Activated CD8-positive, alpha-beta T cell treated with anti-CD3 and anti-CD28 coated beads, Interleukin-2, amount 10 ng/mL, durations not matched to agents 7 days and 5 days (primary cell): ENCODE measurements around the gene TSPAN13. TPM values are rescaled to one million over a fixed set of nuclear protein-coding genes. Genes with fewer than 3 reads are reported as not detected.

Experiments
- ATAC-seq: fragments of 150-1000 bp; cut with Tn5 transposase; one replicate; pipeline ENCODE4 v1.10.0; 2021; ENCODE audit warnings: moderate library complexity
- CTCF ChIA-PET: fragments of 350-600 bp; sonication (Branson Sonifier 250); formaldehyde crosslinking; loops from one replicate; lab custom pipeline; 2021; ENCODE audit warnings: antibody characterized with exemption; lab: Charles Lee
- POLR2A ChIA-PET: fragments of 350-600 bp; sonication (Branson Sonifier 250); formaldehyde crosslinking; loops from one replicate; lab custom pipeline; 2021; ENCODE audit warnings: antibody characterized with exemption; lab: Charles Lee
- DNase-seq: peaks from one replicate; pipeline ENCODE4 v3.0.0-alpha.2; 2020
- H3K27ac Mint-ChIP-seq: one replicate; pipeline ENCODE4 v1.8.0; 2021; ENCODE audit warnings: mild to moderate bottlenecking, mixed read lengths
- H3K27me3 Mint-ChIP-seq: one replicate; pipeline ENCODE4 v1.8.0; 2021; ENCODE audit warnings: low read depth, mixed read lengths
- H3K36me3 Mint-ChIP-seq: one replicate; pipeline ENCODE4 v1.8.0; 2021; ENCODE audit warnings: low read depth, mixed read lengths
- H3K4me1 Mint-ChIP-seq: one replicate; pipeline ENCODE4 v1.8.0; 2021; ENCODE audit warnings: low read depth, mixed read lengths
- H3K4me3 Mint-ChIP-seq: one replicate; pipeline ENCODE4 v1.8.0; 2021; ENCODE audit warnings: mild to moderate bottlenecking, mixed read lengths
- H3K9me3 Mint-ChIP-seq: one replicate; pipeline ENCODE4 v1.8.0; 2022; ENCODE audit warnings: mixed read lengths; ENCODE audit not compliant: insufficient read depth
- total RNA-seq, 2 experiments: library from RNA; stranded (reverse); gene quantifications; one replicate each; pipeline ENCODE4 v1.2.3, GENCODE V29; 2021

The TSPAN13 gene
- total RNA-seq, 2 experiments from 2014 or later = 0.81 to 1.3 TPM

DNA sequence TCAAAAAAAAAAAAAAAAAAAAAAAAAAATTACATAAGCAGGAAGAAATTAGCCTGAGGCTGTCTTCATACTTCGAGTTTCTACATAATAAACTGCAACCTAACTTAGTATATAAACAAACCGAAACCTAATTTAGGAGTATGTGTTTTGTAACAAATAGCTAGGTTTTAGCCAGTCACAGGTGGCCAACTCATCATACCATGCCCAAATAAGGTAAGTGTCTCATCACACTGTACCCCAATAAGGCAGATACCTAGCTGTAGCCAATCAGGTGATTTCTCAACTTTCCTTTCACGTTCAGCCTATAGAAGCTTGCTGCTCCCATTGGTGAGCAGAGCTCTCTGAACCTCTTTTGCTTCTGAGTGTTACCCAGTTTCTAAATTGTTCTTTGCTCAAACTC, 65.2 kb downstream of the TSPAN13 start:
- Mint-ChIP-seq H3K9me3 (no peaks in the 10 kb centered on the region), H3K4me3 (no peak overlapping the region), H3K36me3 (no peaks in the 10 kb centered on the region), H3K27me3 (peaks cover 3% of the 10 kb centered on the region), H3K27ac (no peak overlapping the region), H3K4me1 (no peaks in the 10 kb centered on the region)
- CTCF ChIA-PET = interaction anchor here (1.1 kb wide), 1 partner anchor 18 kb away, joined by 4 read pairs; no protein-coding TSS in a partner anchor
- no peak for DNase-seq
- ATAC-seq = no peak
- POLR2A ChIA-PET = no interaction called here

- DNase-seq = no peak
These were observed 68.5 kb downstream of the TSPAN13 start for GRCh38 chr7:16822029-16822428.

GRCh38 chr7:16826060-16826459, 72.5 kb downstream of the TSPAN13 start:
- Mint-ChIP-seq H3K4me3 (no peak overlapping the region), H3K9me3 (peaks cover 3% of the 10 kb centered on the region), H3K4me1 (no peaks in the 10 kb centered on the region), H3K27me3 (peaks cover 8% of the 10 kb centered on the region), H3K27ac (no peak overlapping the region), H3K36me3 (no peaks in the 10 kb centered on the region)
- ATAC-seq = no peak
- ChIA-PET CTCF (no interaction called here), POLR2A (no interaction called here)
- no peak for DNase-seq

More at GRCh38 chr7:16822029-16822428, 68.5 kb downstream of the TSPAN13 start:
- Mint-ChIP-seq H3K9me3 (no peaks in the 10 kb centered on the region), H3K4me1 (no peaks in the 10 kb centered on the region), H3K36me3 (no peaks in the 10 kb centered on the region), H3K27ac (no peak overlapping the region), H3K4me3 (no peak overlapping the region), H3K27me3 (peaks cover 8% of the 10 kb centered on the region)
- ChIA-PET POLR2A (no interaction called here), CTCF (no interaction called here)
- no peak for ATAC-seq

DNA sequence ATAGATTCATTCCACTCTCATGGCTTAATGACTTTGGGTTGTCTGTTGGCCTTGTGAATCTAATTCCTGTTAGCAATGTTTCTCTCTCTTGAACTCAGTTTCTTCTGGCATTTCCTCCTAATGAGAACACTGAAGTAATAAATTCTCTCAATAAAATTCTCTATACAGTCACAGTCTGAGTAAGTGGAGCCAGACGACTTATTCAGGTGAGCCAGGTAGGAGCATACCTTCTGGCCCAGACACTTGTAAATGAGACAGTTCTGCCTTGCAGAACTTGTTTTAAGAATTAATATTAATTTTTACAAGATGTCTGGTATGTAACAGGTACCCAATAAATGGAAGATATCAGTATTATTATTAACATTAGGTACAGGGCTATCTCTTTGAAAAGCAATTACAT, 79.8 kb downstream of the TSPAN13 start:
- ChIA-PET CTCF (no interaction called here), POLR2A (no interaction called here)
- H3K27ac Mint-ChIP-seq = no peak overlapping the region
- ATAC-seq = no peak
- no peak for DNase-seq
- no peaks in the 10 kb centered on the region for H3K36me3 Mint-ChIP-seq
- no peaks in the 10 kb centered on the region for H3K4me1 Mint-ChIP-seq
- H3K4me3 Mint-ChIP-seq = no peak overlapping the region
- peaks cover 3% of the 10 kb centered on the region for H3K9me3 Mint-ChIP-seq
- peaks cover 7% of the 10 kb centered on the region for H3K27me3 Mint-ChIP-seq

Other genes starting within 250 kb of the TSPAN13 start
- not detected for gene LRRC72, start 226.9 kb upstream of the TSPAN13 start, total RNA-seq
- gene ANKMY2, start 108.0 kb upstream of the TSPAN13 start, total RNA-seq = 10 to 100 TPM; 14.3 to 14.5 TPM
- gene BZW2, start 107.6 kb upstream of the TSPAN13 start, total RNA-seq = 10 to 100 TPM; 59.7 to 62.3 TPM
- gene AGR2, start 51.2 kb downstream of the TSPAN13 start, total RNA-seq = not detected
- gene AGR3, start 128.2 kb downstream of the TSPAN13 start, total RNA-seq = not detected